DND-41 (cell line): ENCODE results near the gene SCN5A.

ENCODE experiments used
- CTCF ChIP-seq: IDR thresholded peaks from 2 replicates; pipeline ENCODE4 v1.5.1; 2012; ENCODE audit warnings: borderline replicate concordance, low read length, moderate library complexity, mild to moderate bottlenecking; ENCODE audit not compliant: poor library complexity, severe bottlenecking; ENCODE audit errors: extremely low read depth
- EZH2 ChIP-seq: IDR thresholded peaks from 3 replicates; pipeline ENCODE4 v1.6.1; 2012; ENCODE audit warnings: borderline replicate concordance, low read depth, mild to moderate bottlenecking, moderate library complexity, low read length, inconsistent platforms; ENCODE audit not compliant: severe bottlenecking

- no peak for TF ChIP-seq CTCF
- TF ChIP-seq EZH2: no peak
Measured at GRCh38 chr3:38567498-38567897, 82.0 kb downstream of the SCN5A start.
